H1 (cell line): ENCODE data around the gene CYP11A1.

Experiments
- ATF2 ChIP-seq: IDR thresholded peaks from 2 replicates; pipeline ENCODE4 v1.6.1; 2012; ENCODE audit warnings: low read length, inconsistent platforms
- CTBP2 ChIP-seq: IDR thresholded peaks from 2 replicates; pipeline ENCODE4 v1.7.0; 2011; ENCODE audit warnings: borderline replicate concordance, mild to moderate bottlenecking, moderate library complexity, mixed read lengths, low read length; ENCODE audit not compliant: insufficient read depth, insufficient read length
- EP300 ChIP-seq, 2 experiments: IDR thresholded peaks; 1 replicate in 1 of 2; 2 replicates in 1 of 2; pipeline ENCODE4 v1.6.1; 2011 to 2012; ENCODE audit warnings: low read depth in 2 of 2, low read length in 2 of 2, mild to moderate bottlenecking in 2 of 2, borderline replicate concordance in 1 of 2, inconsistent platforms in 1 of 2, moderate library complexity in 1 of 2
- HDAC6 ChIP-seq: IDR thresholded peaks from one replicate; pipeline ENCODE4 v1.7.1; 2012; ENCODE audit warnings: low read depth, mild to moderate bottlenecking, inconsistent platforms, low read length, moderate library complexity
- KDM5A ChIP-seq: fragments of 200-600 bp; IDR thresholded peaks from 2 replicates; pipeline ENCODE4 v1.7.1; 2012; ENCODE audit warnings: mild to moderate bottlenecking, low read length, inconsistent platforms, mixed read lengths
- POLR2A ChIP-seq, 2 experiments: IDR thresholded peaks; 1 replicate in 1 of 2; 2 replicates in 1 of 2; pipeline ENCODE4 v1.6.1; 2011; ENCODE audit warnings: low read depth in 2 of 2, low read length in 2 of 2, mild to moderate bottlenecking in 2 of 2; ENCODE audit errors: control extremely low read depth in 1 of 2
- SIX5 ChIP-seq: IDR thresholded peaks from 2 replicates; pipeline ENCODE4 v1.6.1; 2011; ENCODE audit warnings: mild to moderate bottlenecking, low read depth, low read length
- SP1 ChIP-seq: IDR thresholded peaks from 2 replicates; pipeline ENCODE4 v1.6.1; 2011; ENCODE audit warnings: low read depth, low read length
- TF ChIP-seq, protein P1 (sequence below), 3 experiments: IDR thresholded peaks; 1 replicate in 2 of 3; 2 replicates in 1 of 3; pipeline versions ENCODE4 v1.5.1 to v1.6.1; 2011; ENCODE audit warnings: low read length in 3 of 3, mild to moderate bottlenecking in 3 of 3, inconsistent platforms in 2 of 3, low read depth in 1 of 3, moderate library complexity in 1 of 3; ENCODE audit not compliant: insufficient read depth in 1 of 3; ENCODE audit errors: control extremely low read depth in 1 of 3
- TF ChIP-seq, protein P2 (sequence below): IDR thresholded peaks from 2 replicates; pipeline ENCODE4 v1.6.1; 2012; ENCODE audit warnings: inconsistent platforms

- TF ChIP-seq, protein P1, sequence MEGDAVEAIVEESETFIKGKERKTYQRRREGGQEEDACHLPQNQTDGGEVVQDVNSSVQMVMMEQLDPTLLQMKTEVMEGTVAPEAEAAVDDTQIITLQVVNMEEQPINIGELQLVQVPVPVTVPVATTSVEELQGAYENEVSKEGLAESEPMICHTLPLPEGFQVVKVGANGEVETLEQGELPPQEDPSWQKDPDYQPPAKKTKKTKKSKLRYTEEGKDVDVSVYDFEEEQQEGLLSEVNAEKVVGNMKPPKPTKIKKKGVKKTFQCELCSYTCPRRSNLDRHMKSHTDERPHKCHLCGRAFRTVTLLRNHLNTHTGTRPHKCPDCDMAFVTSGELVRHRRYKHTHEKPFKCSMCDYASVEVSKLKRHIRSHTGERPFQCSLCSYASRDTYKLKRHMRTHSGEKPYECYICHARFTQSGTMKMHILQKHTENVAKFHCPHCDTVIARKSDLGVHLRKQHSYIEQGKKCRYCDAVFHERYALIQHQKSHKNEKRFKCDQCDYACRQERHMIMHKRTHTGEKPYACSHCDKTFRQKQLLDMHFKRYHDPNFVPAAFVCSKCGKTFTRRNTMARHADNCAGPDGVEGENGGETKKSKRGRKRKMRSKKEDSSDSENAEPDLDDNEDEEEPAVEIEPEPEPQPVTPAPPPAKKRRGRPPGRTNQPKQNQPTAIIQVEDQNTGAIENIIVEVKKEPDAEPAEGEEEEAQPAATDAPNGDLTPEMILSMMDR (IDR thresholded peaks at IDR 0.05; ENCODE audit: control extremely low read depth in 1 of 3, insufficient read depth in 1 of 3, low read depth in 1 of 3, low read length in 3 of 3), result no peak
- no peak for TF ChIP-seq SP1
- no peak for TF ChIP-seq ATF2
- TF ChIP-seq CTBP2, result no peak
- no peak for TF ChIP-seq SIX5
- TF ChIP-seq EP300 (IDR thresholded peaks at IDR 0.05; ENCODE audit: borderline replicate concordance in 1 of 2, low read depth in 2 of 2, low read length in 2 of 2), result no peak
- no peak for TF ChIP-seq HDAC6
- TF ChIP-seq POLR2A (IDR thresholded peaks at IDR 0.05; ENCODE audit: control extremely low read depth in 1 of 2, low read depth in 2 of 2, low read length in 2 of 2), result no peak
- TF ChIP-seq, protein P2, sequence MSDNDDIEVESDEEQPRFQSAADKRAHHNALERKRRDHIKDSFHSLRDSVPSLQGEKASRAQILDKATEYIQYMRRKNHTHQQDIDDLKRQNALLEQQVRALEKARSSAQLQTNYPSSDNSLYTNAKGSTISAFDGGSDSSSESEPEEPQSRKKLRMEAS, result no peak
- no peak for TF ChIP-seq KDM5A
Observed at GRCh38 chr15:74410502-74410901, 43.1 kb upstream of the CYP11A1 start.
